SK-MEL-5 (cell line): ENCODE results near the gene KRTAP10-12. TPM values are rescaled to one million over a fixed set of nuclear protein-coding genes. Genes with fewer than 3 reads are reported as not detected.

ENCODE experiments used
- DNase-seq: peaks from one replicate; pipeline ENCODE4 v3.0.0-alpha.2; 2016; ENCODE audit warnings: low read depth, low spot score
- in situ Hi-C: cut with HindIII; loops from 2 replicates; pipeline ENCODE4 v1.10.0; 2016; ENCODE audit warnings: low sequenced_read_pairs, high pct_unique_total_duplicates, low pct_unique_long_range_greater_than_20kb
- total RNA-seq: library from RNA; depleted of rRNA; stranded (reverse); fragments of >200 nt; shearing (Covaris generic); gene quantifications from 2 replicates; pipeline ENCODE4 v1.2.3, GENCODE V29; 2014

KRTAP10-12 gene
- total RNA-seq, 1 experiment from 2014 or later, result not detected

DNA sequence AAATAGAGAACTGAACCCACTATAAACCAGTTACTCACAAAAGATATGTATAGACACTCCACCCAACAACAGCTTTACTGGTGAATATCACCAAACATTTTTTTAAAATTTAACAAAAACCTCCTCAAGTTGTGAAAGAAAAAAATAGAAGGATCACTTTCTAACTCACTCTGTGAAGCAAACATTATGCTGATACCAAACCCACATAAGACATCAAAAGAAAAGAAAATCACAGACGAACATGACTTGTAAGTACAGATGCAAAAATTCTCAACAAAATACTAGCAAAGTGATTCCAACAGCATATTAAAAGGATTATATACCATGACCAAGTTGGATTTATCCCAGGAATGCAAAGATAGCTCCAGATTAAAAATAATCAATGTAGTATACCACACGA, 5.3 kb upstream of the KRTAP10-12 start:
- no peak for DNase-seq
- in situ Hi-C loops, result no loop called here

DNA sequence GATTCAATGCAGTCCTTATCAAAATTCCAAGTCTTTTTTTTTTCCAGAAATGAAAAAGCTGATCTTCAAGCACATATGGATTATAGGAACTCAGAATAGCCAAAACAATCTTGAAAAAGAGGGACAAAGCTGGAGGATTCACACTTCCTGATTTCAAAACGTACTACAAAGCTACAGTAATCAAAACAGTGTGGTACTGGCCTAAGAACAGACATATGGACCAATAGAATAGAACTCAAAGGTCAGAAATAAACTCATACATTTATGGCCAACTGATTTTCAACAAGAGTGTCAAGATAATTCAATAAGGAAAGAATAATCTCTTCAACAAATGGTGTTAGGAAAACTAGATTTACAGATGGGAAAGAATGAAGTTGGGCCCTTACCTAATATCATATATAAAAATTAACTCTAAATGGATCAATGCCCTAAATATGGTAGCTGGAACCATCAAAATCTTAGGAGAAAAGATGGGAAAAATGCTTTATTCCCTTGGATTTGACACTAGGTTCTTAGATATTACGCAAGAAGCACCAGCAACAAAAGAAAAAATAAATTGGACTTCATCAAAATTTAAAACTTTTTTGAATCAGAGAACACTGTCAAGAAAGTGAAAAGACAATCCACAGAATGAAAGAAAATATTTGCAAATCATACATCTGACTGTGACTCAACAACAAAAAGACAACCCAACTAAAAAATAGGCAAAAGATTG, 4.0 kb upstream of the KRTAP10-12 start:
- in situ Hi-C loops, result no loop called here
- no peak for DNase-seq

DNA sequence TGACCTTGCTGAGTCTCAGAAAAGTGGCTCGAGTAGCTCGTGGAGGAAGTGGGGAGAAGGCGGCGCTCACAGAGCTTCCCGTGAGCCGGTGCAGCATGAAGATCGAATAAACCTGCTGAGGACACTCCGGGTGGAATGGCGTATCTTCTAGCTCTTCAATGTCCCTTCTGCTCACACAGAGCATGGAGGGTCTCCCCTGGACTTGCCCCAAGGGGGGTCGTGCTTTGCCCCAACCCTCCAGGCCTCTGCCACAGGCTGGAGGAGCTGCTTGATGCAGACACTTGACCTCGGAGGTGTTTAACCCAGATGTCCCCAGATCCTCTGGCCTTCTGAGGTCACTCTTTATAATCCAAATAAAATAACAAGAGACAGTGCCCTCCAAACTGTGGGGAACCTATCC, 2.2 kb upstream of the KRTAP10-12 start:
- in situ Hi-C loops, result no loop called here
- no peak for DNase-seq

DNA sequence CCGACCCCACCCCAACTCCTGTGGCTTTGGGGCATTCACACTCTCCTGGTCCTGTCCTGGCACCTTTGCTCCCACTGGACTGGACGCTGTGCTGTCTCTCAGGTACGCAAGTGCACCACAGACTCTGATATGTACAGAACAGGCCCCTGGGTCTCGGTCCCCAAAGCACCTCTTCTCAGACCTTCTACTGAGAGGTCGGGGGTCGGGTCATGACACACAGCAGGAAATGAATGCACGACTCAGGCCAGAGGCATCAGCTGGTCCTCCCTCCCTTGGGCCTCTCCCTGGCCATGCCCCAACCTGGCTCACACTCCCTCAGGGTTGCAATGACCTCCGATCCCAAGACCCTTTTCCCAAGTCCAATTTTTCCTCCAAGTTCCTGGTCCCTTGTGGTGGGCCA, 1.8 kb upstream of the KRTAP10-12 start:
- DNase-seq, result no peak
- in situ Hi-C loops, result no loop called here

DNA sequence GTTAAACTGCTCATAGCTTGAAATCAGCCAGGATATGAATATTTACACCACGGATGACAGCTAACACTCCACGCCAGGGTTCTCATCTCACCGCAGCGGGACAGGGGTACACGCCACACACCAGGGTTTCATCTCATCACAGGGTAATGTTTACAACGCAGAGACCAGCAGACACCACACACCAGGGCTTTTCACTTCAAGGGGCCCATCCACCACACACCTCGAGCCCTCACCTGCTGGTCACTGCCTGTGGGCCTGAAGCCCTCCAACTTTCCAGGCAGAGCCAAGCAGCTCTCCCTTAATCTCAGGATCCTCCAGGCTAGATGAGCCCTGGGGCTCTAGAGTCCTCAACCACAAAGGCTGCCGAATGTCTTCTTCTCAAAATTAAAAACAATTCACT, 1.3 kb upstream of the KRTAP10-12 start:
- in situ Hi-C loops, result no loop called here
- DNase-seq, result no peak

DNA sequence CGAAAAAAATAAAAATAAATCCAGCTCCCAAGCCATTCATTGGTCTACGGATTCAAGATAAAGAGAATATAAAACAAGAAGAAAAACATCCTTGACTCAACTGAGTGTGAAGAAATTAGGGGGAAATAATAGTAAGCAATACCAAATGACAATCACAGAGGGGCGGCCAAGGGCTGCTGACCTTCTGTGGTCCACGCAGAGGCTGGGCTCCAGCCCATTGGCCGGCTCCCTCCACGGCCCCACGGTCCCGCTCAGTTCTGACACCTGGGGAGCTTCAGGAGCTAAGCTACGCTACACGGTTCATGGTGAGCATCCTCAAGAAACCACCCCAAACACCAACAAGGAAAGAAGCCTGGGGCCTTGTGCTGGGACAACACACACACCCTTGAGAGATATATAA, 400 bp upstream of the KRTAP10-12 start:
- DNase-seq, result no peak
- in situ Hi-C loops, result no loop called here

DNA sequence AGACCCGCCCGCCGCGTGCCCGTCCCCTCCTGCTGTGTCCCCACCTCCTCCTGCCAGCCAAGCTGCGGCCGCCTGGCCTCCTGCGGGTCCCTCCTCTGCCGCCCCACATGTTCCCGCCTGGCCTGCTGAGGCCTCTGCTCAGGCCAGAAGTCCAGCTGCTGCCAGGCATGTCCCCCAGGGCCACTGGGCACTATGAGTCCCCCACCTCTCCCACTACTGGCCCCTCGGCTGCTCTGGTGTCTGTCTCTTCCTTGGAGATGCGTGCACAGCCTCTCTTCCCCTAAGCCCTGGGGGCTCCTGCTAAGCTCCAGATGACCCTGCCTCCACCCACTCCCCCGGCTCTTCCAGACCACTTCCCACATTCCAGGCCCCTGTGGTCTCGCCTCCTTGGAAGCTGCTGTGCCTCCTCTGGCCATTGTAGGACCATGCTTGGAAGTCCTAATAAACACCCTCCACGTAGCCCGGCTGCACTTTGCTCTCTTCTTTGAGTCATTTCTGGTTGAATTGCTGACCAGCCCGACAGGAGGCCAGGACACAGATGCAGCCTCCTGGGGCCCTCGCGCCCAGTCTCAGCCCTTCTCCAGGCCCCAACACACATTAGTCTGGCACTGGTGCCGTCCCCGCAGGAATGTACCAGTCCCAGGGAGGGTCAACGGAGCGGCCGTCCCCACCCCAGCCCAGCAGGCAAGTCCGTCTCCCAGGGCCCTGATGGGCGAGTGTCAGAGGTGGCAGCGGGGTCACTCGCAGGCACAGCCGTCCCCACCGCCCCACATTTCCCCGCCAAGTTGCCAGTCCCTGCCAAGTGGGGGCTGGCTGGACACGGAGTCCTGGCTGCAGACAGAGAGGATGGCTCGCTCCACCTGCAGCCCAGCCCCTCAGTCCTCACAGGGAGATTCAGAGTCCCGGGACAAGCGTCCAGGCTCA, 1.1 kb downstream of the KRTAP10-12 start:
- in situ Hi-C loops, result no loop called here
- no peak for DNase-seq

DNA sequence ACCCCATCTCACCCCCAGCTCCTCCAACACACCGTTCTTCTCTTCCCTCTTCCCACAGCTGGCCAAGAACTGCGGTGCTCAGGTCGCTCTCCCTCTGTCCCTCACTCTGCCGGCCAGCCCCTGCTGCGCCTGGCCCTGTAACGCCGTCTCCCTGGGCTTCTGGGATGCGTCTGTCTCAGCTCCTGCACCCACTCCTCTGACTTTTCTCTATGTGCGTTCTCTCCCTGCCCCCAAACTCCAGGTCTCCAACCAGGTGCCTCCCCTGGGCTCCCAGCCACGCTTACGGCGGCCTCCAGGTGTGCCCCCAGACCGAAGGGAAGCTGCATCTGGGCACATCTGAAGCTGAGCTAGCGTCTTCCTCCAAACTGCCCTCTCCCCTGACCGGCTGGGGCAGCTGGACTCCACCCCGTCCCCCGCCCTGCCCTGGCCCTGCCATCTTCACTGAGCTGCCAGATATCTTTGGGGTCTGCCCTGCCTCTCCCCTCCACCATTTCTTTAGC, 2.6 kb downstream of the KRTAP10-12 start:
- in situ Hi-C loops, result no loop called here
- no peak for DNase-seq

DNA sequence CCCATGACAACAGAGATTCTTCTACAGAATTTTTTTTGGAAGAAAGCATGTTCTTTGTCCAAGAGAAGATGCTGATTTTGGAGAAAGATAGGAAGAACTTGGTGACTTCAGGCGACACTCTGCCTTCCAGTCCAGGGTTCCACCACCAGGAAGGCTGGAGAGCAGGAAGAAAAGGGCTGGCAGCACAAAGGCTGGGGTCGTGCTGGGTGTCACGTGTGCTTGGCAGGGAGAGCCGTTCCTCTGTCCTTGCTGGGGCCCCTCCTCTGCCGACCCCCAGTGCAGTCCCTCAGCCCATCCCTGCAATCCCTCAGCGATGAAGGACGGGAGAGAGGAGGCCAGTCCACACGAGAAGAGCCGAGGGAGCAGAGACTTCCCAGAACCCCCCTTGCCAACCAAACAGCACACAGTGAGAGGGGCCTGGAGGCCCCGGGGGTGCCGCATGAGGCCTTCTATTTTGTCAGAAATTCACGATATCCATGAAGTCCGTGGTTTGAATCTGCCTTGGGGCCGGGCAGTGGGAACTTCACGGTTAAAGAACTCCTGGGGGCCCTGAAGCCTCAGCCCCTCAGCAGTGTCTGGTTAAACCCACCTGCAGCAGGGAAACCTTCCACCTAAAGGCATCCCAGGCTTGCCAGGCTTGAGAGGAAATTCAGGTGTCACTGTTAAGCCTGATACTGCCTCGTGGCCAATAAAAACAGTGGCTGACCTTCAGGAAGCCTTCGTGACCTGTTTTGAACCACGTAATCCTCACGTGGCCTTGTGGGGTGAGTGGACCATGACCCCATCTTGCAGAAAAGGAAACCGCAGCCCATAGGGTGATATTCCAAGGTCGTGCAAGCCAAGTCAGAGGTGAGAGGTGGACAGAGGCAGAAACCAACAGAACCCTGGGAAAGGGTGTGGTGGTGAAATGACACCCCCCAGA, 3.4 kb downstream of the KRTAP10-12 start:
- in situ Hi-C loops, result no loop called here

DNA sequence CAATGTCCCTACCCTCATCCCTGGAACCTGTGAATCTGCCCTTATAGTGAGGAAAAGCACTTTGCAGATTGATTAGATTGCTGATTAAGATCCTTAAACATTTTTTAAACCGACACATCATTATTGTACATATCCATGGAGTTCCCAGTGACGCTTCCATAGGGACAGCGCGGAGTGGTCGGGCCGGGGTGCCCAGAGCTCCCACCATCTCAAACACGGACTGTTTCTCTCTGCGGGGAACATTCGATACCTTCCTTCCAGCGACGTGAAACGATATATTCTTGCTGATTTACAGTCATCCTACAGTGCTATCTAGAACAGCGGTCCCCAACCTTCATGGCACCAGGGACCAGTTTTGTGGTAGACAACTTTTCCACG, 4.0 kb downstream of the KRTAP10-12 start:
- in situ Hi-C loops, result no loop called here
- no peak for DNase-seq

More for the DNA sequence above, 3.4 kb downstream of the KRTAP10-12 start:
- no peak for DNase-seq

DNA sequence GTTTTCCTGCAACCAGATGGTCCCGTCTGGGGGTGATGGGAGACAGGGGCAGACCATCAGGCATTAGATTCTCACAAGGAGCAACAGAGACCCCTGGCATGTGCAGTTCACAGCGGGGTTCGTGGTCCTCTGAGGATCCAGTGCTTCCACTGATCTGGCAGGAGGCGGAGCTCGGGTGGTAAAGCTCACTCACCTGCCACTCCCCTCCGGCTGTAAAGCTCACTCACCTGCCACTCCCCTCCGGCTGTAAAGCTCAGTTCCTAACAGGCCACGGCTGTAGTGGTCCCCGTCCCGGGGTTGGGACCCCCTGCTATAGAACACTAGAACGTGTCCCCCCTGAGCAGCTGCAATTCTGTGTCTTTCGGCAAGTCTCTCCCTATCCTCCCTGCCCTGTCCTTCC, 4.6 kb downstream of the KRTAP10-12 start:
- no peak for DNase-seq
- in situ Hi-C loops, result no loop called here

DNA sequence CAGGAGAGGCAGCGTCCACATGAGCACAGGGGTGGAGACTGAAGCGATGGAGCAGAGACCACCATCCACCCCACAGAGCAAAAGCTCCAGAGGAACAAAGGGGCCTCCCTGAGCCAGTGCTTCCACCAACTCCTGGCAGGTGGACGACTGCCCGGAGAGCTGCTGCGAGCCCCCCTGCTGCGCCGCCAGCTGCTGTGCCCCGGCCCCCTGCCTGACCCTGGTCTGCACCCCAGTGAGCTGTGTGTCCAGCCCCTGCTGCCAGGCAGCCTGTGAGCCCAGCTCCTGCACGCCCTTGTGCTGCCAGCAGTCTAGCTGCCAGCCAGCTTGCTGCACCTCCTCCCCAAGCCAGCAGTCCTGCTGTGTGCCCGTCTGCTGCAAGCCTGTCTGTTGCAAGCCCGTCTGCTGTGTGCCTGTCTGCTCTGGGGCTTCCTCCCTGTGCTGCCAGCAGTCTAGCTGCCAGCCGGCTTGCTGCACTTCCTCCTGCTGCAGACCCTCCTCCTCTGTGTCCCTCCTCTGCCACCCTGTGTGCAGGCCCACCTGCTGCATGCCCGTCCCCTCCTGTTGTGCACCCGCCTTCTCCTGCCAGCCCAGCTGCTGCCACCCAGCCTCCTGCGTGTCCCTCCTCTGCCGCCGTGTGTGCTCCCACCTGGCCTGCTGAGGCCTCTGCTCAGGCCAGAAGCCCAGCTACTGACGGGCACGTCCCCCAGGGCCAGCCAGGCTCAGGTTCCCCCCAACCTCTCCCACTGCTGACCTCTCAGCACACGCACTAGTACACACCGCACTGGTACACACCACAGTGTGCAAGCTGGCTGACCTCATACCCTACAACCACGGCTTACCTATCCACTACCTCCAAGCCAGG, 5.4 kb downstream of the KRTAP10-12 start:
- in situ Hi-C loops, result no loop called here
- no peak for DNase-seq

DNA sequence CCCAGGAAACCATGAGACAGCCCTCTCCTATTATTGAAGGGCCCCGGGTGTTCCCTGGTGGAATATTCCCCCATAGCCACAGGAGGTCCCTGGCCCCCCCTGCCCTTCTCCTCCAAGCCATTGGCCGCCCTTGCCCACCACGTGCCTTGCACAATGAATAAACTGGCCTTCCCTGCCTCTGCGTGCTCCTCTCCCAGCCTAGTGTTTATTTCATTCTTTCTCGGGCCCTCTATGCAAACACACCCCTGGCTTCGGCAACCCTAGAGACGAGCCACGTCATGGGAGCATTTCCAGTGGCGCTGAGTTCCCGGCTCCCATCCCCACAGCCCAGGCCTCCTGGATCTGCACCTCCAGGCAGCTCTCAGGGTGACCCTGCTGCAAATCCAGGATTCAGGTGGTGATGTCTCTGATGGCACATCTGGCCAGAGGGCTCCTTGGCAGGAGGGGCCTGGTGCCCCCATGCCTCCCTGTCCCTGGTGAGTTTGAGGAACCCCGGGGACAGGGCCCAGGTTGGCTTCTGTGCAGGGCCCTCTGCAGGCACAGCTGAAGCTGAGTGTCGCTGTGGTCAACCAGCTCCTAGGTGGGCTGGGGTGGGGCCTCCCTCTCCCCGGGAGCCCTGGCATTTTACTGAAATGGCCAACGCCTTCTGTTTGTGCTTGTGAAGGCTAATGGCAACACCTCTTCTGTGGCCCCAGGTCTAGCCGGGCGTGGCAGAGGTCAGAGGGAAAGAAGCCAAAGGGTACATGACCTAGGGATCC, 6.2 kb downstream of the KRTAP10-12 start:
- in situ Hi-C loops, result no loop called here
- no peak for DNase-seq

DNA sequence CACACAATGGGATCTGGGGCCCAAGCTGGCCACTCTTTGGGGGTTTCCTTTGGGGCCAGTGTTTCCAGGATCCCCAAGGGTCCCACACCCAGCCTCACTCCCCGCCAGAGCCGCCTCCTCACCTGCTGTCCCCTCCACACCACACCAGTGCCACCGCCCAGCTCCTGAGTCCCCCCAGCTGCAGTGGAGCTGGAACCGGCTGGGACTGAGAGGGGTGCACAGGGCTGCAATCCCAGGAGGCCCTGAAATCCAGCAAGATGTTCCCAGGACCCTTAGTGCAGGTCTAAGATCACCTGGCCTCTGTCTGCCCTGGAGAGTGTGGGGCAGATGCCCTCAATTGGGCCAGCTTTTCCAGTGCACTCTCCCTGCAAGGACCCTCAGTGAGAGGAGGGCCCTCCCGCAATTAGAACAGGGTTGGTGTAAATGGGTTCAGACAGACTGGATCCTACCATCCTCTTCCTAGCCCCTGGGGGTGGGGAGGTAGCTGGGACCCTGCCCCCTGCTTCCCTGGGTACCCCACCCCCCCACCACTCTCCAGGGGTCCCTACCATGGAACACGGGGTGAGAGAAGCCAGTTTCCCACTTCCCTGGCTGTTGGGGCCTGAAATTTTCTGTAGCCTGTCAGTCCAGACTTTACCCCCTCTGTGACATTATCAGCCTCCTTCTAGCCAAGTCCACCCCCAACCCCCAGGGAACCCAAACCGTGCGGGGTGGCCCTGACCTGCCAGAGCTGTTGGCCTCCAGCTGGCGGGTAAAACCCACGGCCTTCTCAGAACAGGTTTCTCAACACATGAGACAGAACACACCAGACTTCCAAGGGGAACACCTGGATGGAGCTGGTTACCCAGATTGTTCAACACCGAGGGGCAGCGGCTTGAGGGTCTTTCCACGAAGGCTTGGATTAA, 7.0 kb downstream of the KRTAP10-12 start:
- no peak for DNase-seq
- in situ Hi-C loops, result no loop called here

DNA sequence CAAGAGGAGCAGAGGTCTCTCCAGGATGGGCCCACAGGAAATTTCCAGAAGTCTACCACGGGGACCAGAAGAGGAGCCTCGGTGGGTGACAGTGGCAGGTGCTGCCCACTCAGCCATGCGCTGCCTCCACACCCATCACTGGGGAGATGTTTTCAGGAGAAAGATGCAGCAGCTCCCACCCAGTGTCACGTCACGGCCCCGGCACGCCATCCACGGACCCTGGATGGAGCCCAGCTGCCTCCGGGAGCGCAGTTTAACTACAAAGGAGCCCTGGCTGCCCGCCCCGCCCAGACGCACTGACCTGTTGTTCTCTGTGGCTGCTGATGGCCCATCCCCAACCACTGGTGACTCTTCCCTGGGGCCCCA, 7.6 kb downstream of the KRTAP10-12 start:
- DNase-seq, result no peak
- in situ Hi-C loops, result no loop called here
